OCI-LY3 (cell line): ENCODE data around the gene USHBP1.

ENCODE experiments used
- H2AFZ ChIP-seq: fragments of 200-600, 300-600 bp; shearing (Covaris generic); 2 replicates; pipeline ENCODE4 v1.6.0; 2014; ENCODE audit warnings: antibody characterized with exemption, low read depth, low read length
- H3K27ac ChIP-seq: fragments of 200-600, 300-600 bp; sonication (generic); 2 replicates; pipeline ENCODE4 v1.5.1; 2014; ENCODE audit warnings: mild to moderate bottlenecking, low read length, moderate library complexity, mixed read lengths
- H3K27me3 ChIP-seq: fragments of 200-600, 300-600 bp; sonication (generic); 2 replicates; pipeline ENCODE4 v1.6.1; 2014; ENCODE audit warnings: low read depth, low read length, mixed read lengths
- H3K36me3 ChIP-seq: fragments of 200-600, 300-600 bp; sonication (generic); replicated peaks from 2 replicates; pipeline ENCODE3; 2014; ENCODE audit warnings: low read depth, low read length, mixed read lengths
- H3K4me1 ChIP-seq: fragments of 300-600, 200-600 bp; sonication (generic); 2 replicates; pipeline ENCODE4 v1.6.1; 2014; ENCODE audit warnings: low read length, mixed read lengths
- H3K4me2 ChIP-seq: fragments of 200-600, 300-600 bp; sonication (generic); 2 replicates; pipeline ENCODE4 v1.6.1; 2014; ENCODE audit warnings: low read length, mixed read lengths
- H3K4me3 ChIP-seq: fragments of 300-600, 200-600 bp; sonication (generic); 2 replicates; pipeline ENCODE4 v1.5.1; 2014; ENCODE audit warnings: antibody characterized with exemption, mild to moderate bottlenecking, low read length, moderate library complexity
- H3K79me2 ChIP-seq: fragments of 300-600, 200-600 bp; shearing (Covaris generic); 2 replicates; pipeline ENCODE4 v1.6.1; 2014; ENCODE audit warnings: mild to moderate bottlenecking, low read length, mixed read lengths
- H3K9ac ChIP-seq: fragments of 300-600, 200-600 bp; shearing (Covaris generic); 2 replicates; pipeline ENCODE4 v1.6.0; 2014; ENCODE audit warnings: mild to moderate bottlenecking, low read length, moderate library complexity
- H3K9me3 ChIP-seq: fragments of 200-600, 300-600 bp; shearing (Covaris generic); 2 replicates; pipeline ENCODE4 v1.6.1; 2014; ENCODE audit warnings: low read length, mixed read lengths; ENCODE audit not compliant: insufficient read depth
- H4K20me1 ChIP-seq: fragments of 200-600, 300-600 bp; sonication (generic); 2 replicates; pipeline ENCODE4 v1.6.1; 2016; ENCODE audit warnings: low read length, mixed read lengths; ENCODE audit not compliant: insufficient read depth
- CTCF ChIP-seq: fragments of 200-600, 300-600 bp; sonication (generic); IDR thresholded peaks from 2 replicates; pipeline ENCODE4 v1.5.1; 2014; ENCODE audit warnings: antibody characterized with exemption, low read length, low read depth
- EZH2phosphoT487 ChIP-seq: fragments of 200-600 bp; shearing (Covaris generic); IDR thresholded peaks from 2 replicates; pipeline ENCODE4 v1.6.1; 2018; ENCODE audit warnings: antibody characterized with exemption, mixed run types, low read depth

Gene USHBP1

DNA sequence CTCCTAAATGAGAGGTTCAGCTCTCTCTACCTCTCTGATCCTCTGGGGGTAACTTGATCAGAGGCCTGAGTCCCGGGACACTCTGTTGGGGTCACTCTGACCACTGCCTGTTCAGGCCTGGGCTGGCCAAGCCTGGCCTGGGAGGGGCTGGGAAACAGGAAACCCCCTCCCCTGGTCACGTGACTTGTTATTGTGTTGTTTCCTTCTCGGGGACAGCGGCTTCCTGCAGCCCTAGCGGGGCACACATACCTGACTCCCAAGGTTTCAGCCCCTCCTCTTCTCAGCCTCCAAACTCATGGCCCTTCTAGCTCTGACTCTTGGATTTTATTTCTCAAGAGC lies at the start of gene USHBP1:
Gene USHBP1, minus strand, starts transcription at position 105 of the 339 bp plus-strand sequence. CDS start 446 bp downstream, outside the sequence.
- no peak within 1 kb of the TSS for H3K4me3 ChIP-seq
- no peak within 1 kb of the TSS for H3K4me2 ChIP-seq
- H3K27ac ChIP-seq = no peak within 1 kb of the TSS
- TF ChIP-seq CTCF = no peak
- no peak for TF ChIP-seq EZH2phosphoT487
- no peaks in the 10 kb centered on the region for H3K9me3 ChIP-seq
- H3K9ac ChIP-seq = no peak within 1 kb of the TSS
- no peak within 1 kb of the TSS for H2AFZ ChIP-seq
- H4K20me1 ChIP-seq = no peaks in the 10 kb centered on the region
- peaks cover 17% of the 10 kb centered on the region for H3K79me2 ChIP-seq
- peaks cover 4% of the 10 kb centered on the region for H3K36me3 ChIP-seq
- no peaks in the 10 kb centered on the region for H3K27me3 ChIP-seq
- H3K4me1 ChIP-seq = peaks cover 17% of the 10 kb centered on the region

- no peaks in the 10 kb centered on the region for H3K27me3 ChIP-seq
- no peak overlapping the region for H3K27ac ChIP-seq
- H3K36me3 ChIP-seq = peaks cover 22% of the 10 kb centered on the region
- peaks cover 36% of the 10 kb centered on the region for H3K79me2 ChIP-seq
- no peak for TF ChIP-seq CTCF
- no peak for TF ChIP-seq EZH2phosphoT487
- H3K4me2 ChIP-seq = no peak overlapping the region
- H3K4me1 ChIP-seq = peaks cover 9% of the 10 kb centered on the region
- no peak overlapping the region for H3K4me3 ChIP-seq
- no peak overlapping the region for H3K9ac ChIP-seq
- H3K9me3 ChIP-seq = no peaks in the 10 kb centered on the region
- no peak overlapping the region for H2AFZ ChIP-seq
- peaks cover 12% of the 10 kb centered on the region; the same call in 1 of the 2 replicates for H4K20me1 ChIP-seq
Measured at GRCh38 chr19:17314007-17314593, 49.6 kb upstream of the USHBP1 start.

GRCh38 chr19:17312189-17313113 lies 47.9 kb upstream of the USHBP1 start:
- H3K9me3 ChIP-seq = no peaks in the 10 kb centered on the region
- H3K27me3 ChIP-seq = no peaks in the 10 kb centered on the region
- peaks cover 9% of the 10 kb centered on the region for H3K4me1 ChIP-seq
- peaks cover 22% of the 10 kb centered on the region for H3K36me3 ChIP-seq
- no peak overlapping the region for H3K4me3 ChIP-seq
- H3K79me2 ChIP-seq = peaks cover 40% of the 10 kb centered on the region
- no peak overlapping the region for H3K4me2 ChIP-seq
- H3K9ac ChIP-seq = no peak overlapping the region
- H4K20me1 ChIP-seq = peaks cover 12% of the 10 kb centered on the region; the same call in 1 of the 2 replicates
- H3K27ac ChIP-seq = no peak overlapping the region
- H2AFZ ChIP-seq = no peak overlapping the region
- TF ChIP-seq CTCF = no peak
- no peak for TF ChIP-seq EZH2phosphoT487

DNA sequence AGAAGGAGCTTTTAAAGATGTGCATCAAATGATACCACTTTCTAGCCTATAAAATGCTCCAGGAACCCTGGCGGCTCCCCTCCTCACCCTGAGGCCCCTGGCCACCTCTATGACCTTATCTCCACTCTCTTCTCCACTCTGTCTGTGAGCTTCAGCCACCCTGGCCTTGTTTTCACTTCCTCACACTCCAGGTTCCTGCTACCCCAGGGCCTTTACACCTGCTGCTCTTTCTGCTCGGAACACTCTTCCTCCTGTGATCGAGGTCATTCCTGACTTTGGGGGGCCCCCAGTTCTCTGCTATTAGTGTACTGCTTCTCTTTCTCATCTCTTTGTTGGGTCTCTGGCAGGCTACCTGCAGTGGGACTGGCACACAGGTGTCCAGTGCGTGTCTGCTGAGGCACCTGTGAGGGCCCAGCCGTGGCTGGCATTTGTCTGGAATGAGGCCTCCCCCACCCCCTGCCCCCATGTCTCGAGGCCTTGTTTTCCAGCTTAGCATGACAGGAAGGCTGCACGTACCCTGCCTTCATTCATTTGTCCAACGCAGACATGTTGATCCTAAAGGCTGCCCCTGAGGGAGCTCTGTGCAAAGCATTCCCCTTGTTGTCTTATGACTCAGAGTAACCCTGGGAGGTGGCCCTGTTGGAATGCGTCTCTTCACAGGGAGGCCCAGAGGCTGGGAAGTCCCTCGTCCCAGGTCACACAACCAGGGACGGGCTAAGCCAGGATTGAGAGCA lies 47.1 kb upstream of the USHBP1 start:
- H3K9ac ChIP-seq = no peak overlapping the region
- H3K27ac ChIP-seq = no peak overlapping the region

More for the DNA sequence above, 47.1 kb upstream of the USHBP1 start:
- Histone ChIP-seq H3K27me3 (no peaks in the 10 kb centered on the region), H4K20me1 (peaks cover 12% of the 10 kb centered on the region; the same call in 1 of the 2 replicates), H3K36me3 (peaks cover 22% of the 10 kb centered on the region), H3K4me1 (peaks cover 11% of the 10 kb centered on the region), H3K79me2 (peaks cover 47% of the 10 kb centered on the region), H2AFZ (no peak overlapping the region), H3K4me2 (no peak overlapping the region), H3K9me3 (no peaks in the 10 kb centered on the region), H3K4me3 (no peak overlapping the region)
- TF ChIP-seq CTCF (no peak), EZH2phosphoT487 (no peak)
